ENCODE measurements around the gene CFHR1.
"Not testable (repeated sequence)": the region's sequence is repeated elsewhere in the genome, so short reads cannot be mapped to it uniquely, and the experiment has no call there.

CFHR1 gene

GRCh38 chr1:196819531-196819930 lies at the start of gene CFHR1:
TSS of gene CFHR1 (plus strand) at chr1:196819731. CDS start at chr1:196819845, 114 bp downstream.
- not testable (repeated sequence) for DNase-seq

- not testable (repeated sequence) for DNase-seq
Observed at GRCh38 chr1:196769823-196770222, 49.7 kb upstream of the CFHR1 start.

DNA sequence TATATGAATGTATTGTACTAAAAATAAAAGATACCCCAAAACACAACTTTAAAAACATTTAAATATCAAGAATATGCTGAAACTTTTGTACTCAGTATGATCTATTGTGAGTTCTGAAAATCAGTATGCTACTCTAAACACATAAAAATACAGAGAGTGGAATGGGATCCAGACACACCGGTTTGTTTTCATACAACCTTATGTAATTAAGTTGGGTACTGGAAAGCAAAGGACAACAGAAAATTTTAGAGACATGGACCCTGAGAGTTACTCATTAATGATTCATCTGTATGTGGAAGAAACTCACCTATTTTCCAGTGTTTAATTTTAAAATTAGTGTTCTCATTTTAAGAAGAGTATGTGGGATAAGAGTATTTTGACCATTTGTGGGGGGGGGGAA lies 45.8 kb upstream of the CFHR1 start:
- DNase-seq = no peak

DNA sequence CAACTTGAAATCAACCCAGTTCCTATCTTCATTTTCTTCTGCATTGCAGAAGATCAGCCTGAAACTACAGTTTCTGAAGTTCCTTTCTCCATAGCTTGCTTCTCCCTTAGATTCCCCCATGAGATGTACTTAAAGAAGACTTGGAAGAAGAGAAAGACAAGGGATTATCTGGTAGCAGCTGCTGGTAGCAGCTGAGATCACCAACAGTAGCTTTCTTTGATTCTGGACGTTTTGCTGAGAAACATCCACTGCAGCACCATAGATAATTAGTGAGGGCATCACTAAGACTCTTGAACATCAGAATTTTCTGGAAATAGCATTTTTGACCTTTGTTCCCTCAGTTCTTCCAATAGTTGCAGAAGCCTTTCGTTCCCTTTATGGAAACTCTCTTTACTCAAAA lies 45.4 kb upstream of the CFHR1 start:
- DNase-seq = no peak

GRCh38 chr1:196774603-196775002 lies 44.9 kb upstream of the CFHR1 start, which contains the start of gene CFHR3:
TSS of gene CFHR3 (plus strand) at chr1:196774840. CDS start at chr1:196774887, 47 bp downstream.
- no peak for DNase-seq

DNA sequence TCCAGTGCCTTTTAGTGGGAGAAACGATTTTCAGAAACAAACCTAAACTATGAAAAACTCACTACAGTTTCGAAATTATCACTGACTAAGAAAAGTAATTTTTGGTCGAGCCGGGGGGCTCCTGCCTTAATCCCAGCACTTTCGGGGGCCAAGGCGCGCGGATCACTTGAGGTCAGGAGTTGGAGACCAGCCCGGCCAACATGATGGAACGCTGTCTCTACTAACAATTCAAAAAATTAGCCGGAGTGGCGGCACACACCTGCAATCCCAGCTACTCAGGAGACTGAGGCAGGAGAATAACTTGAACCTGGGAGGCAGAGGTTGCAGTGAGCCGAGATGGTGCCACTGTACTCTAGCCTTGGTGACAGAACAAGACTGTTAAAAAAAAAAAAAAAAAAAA lies 41.9 kb upstream of the CFHR1 start:
- DNase-seq = no peak

GRCh38 chr1:196779093-196779492 lies 40.4 kb upstream of the CFHR1 start:
- no peak for DNase-seq

DNA sequence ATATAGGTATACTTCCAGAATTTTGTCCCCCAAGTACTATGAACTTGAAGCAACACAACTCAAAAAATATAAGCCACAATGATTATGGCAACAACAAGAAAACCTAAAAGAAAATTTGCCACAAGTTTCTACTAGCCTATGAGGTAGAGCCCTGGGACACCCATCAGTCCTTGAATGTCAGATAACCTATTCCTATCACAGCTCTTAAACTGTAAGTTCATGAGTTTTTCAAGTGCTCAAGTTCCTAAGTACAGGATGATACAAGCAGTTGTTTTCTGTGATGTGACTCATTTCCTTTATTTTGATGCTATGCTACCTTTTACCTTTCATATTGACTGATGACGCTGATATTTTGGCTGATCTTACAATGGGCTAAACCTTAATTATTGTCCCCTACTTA lies 28.3 kb upstream of the CFHR1 start:
- not testable (repeated sequence) for DNase-seq

DNA sequence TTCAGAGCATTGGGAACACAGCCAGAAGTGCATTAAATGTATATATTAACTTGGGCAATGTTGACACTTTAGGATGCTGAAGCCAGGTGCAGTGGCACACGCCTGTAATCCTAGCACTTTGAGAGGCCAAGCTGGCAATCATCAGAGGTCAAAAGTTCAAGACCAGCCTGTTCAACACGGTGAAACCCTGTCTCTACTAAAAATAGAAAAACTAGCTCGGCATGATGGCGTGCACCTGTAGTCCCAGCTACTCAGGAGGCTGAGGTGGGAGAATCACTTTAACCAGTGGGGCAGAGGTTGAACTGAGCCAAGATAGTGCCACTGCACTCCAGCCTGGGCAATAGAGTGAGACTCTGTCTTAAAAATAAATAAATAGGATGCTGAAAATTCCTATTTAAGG lies 25.4 kb upstream of the CFHR1 start:
- DNase-seq = not testable (repeated sequence)

DNA sequence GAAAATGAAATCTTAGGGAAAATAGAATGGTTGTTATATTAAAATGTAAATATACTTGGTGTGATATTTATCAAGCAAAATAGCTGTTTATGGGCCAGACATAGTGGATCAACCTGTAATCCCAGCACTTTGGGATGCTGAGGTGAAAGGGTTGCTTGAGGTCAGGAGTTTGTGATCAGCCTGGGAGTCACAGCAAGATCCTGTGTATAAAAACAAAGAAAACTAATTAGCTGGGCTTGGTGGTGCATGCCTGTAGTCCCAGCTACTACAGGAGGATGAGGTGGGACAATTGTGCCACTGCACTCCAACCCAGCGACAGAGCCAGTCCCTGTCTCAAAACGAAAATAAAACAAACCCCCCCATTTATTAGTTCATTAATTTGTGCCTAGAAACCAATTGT lies 21.6 kb upstream of the CFHR1 start:
- no peak for DNase-seq

DNA sequence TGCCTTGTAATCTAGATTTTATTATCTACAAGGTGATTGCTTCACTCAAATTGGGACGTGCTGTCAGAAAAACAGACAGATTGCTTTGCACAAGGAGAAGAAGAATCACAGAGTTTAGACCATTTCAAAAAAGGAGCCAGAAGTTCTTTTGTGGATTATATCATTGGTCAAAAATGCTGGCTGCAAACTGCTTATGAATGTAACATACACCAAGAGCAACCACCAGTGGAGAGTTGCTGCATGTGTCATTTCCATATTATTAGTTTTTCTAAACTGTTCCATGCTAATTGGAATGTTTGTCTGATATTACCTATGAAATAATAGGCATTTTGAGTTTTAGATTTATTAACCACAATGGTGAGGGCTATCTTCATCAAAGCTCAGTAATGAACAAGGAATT lies 17.6 kb upstream of the CFHR1 start:
- DNase-seq = not testable (repeated sequence)

DNA sequence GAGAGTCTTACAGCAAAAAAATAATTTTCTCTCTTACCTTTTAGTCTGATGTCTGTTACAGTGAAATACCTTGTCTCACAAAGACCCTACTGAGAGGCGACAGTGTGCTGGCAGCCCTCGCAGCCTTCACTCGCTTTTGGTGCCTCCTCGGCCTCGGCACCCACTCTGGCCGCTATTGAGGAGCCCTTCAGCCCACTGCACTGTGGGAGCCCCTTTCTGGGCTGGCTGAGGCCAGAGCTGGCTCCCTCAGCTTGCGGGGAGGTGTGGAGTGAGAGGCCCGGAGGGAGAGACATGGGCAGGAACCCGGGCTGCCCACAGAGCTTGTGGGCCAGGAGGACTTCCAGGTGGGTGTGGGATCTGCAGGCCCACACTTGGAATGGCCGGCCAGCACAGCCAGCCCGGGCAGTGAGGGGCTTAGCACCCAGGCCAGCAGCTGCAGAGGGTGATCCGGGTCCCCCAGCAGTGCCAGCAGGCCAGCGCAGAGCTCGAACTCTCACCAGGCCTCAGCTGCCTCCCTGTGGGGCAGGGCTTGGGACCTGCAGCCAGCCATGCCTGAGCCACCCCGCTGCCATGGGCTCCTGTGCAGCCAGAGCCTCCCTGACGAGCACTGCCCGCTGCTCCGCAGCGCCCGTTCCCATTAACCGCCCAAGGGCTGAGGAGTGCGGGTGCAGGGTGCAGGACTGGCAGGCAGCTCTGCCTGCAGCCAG lies 10.8 kb upstream of the CFHR1 start:
- no peak for DNase-seq

GRCh38 chr1:196817442-196817841 lies 2.1 kb upstream of the CFHR1 start:
- DNase-seq = not testable (repeated sequence)

GRCh38 chr1:196827860-196828259 lies 8.3 kb downstream of the CFHR1 start:
- DNase-seq = not testable (repeated sequence)

DNA sequence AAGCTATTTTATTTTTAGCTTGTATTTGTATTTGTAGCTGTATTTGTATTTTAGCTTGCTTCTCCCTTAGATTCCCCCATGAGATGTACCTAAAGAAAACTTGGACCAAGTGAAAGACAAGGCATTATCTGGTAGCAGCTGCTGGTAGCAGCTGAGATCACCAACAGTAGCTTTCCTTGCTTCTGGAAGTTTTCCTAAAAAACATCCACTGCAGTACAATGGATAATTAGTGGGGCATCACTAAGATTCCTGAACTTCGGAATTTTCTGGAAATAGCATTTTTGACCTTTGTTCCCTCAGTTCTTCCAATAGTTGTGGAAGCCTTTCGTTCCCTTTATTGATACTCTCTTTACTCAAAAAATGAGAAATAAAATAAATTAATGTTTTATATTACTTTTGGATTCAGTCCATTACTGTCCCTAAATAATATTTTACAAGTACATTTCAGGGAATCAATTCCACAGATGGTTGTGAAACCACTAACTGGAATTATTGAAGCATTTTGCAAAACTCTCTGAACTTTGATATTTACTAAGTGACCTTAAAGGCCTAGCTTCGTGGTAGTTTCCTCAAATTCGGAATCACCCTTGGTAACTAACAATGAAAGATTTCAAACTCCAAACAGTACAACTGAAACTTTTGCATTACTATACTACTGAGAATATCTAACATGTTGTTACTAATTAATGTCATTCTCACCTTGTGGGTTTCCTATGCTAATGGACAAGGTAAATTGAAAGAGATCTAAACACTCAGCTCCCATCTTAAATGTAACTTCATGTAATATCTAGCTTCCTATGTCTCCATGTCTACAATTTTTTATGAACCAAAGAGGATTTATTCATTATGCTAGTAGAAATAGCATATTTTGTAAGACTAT lies 30.3 kb downstream of the CFHR1 start:
- not testable (repeated sequence) for DNase-seq

DNA sequence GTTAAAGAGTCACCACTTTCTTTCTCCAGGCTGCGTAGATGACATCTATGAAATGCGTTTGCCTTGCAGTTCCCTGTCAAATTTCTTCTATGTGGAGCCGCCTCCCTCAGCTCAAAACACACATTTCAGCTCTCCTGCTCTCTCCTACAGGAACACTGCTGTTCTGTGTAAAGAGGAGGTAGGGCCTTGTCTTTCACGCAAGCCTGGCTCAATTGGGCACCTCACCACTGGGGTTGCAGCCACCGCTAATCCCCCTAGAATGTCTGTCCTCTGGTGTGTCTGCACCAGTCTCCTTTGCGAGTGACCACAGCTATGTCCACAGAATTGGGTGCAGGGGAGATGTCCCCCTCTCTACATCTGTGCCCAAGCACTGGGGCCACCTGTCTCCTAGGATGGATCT lies 36.5 kb downstream of the CFHR1 start:
- DNase-seq = no peak

DNA sequence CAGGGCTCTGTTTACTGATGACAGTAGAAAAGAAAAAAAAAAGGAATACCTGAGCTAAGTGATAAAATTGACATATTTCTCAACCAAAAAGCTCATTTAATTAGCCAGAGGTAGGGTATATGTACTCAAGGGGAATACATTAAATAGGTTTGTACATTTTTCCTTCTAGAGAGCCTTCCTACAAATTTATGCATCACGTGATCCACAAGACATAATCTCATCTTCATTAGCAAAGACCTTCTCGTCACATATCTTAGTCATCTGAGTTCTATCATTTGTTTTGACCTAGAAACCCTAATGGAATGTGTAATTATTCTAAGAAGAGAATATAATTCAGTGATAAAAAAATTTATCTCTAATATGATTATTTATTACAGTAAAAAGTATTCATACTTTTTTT lies 37.7 kb downstream of the CFHR1 start:
- no peak for DNase-seq

GRCh38 chr1:196858811-196859210 lies 39.3 kb downstream of the CFHR1 start:
- DNase-seq = no peak

GRCh38 chr1:196860323-196860884 lies 40.9 kb downstream of the CFHR1 start:
- no peak for DNase-seq

- no peak for DNase-seq
Observed at GRCh38 chr1:196861429-196861828, 41.9 kb downstream of the CFHR1 start.

DNA sequence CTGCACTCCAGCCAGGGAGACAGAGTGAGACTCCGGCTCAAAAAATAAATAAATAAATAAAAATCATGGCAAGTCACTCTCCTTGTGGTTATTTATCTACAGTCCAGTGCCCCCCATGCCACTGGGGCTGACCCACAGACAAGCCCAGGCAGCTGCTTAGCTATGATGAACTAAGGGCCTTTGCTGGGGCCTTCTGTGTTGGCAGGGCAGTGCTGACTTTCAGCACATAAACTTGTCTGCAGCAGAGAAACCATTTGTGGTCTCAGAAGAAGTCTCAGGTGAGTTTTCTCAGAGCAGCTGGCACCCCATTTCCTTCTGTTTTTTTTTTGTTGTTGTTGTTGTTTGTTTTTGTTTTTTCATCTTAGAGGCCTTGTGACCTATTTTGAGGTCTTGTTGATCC lies 47.4 kb downstream of the CFHR1 start:
- no peak for DNase-seq

DNA sequence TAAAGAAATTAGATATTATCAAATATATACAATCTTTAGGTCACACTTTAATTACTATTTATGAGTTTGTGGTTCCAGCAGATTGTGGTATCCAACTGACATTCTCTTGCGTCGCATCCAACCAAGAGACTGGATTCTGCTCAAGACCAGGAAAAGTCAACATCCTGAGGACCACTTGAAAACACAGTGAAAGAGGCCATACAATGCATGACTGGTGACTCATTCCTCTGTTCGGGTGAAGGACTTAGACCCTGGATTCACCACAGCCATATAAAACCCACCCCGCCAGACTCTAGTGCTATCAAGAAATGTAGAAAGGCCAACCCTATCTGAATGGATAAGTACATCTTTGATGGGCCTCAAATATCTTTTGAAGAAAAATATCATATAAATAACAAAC lies 53.9 kb downstream of the CFHR1 start:
- DNase-seq = no peak

GRCh38 chr1:196875935-196876334 lies 56.4 kb downstream of the CFHR1 start:
- no peak for DNase-seq

DNA sequence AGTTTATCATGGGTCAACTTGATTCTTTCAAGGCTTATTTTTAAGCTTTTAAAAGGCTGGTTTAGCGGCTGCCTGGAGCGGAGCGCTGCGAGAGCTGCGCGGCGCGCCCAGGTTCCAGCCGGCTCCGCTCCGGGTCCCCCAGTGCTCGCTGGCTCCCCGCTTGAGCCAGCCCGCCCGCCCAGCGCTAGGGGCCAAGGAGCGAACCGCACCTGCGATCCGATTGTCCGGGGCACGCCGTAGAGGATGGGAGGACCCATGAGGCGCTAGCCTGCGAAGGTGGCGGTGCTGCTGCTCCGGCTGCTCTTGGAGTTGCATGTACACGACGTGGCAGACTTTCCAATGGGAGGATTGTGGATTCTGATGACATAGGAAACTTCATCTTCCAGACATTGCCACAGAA lies 58.4 kb downstream of the CFHR1 start:
- no peak for DNase-seq
